IPS-NIHi11 (cell line): ENCODE measurements around the gene ADCY5.

Source experiments
- DNase-seq: peaks from one replicate; pipeline ENCODE4 v3.0.0; 2012; ENCODE audit warnings: mixed read lengths, low spot score

Gene ADCY5

GRCh38 chr3:123286308-123287023 lies 162.4 kb downstream of the ADCY5 start:
- DNase-seq: peak; percentile 92

- no peak for DNase-seq
These were observed 163.0 kb downstream of the ADCY5 start for GRCh38 chr3:123285931-123286307.

- DNase-seq: no peak
These were observed 163.4 kb downstream of the ADCY5 start for GRCh38 chr3:123285479-123285878.

- peak; percentile 1 for DNase-seq
These were observed 163.8 kb downstream of the ADCY5 start for GRCh38 chr3:123285066-123285465.

GRCh38 chr3:123284399-123285010 lies 164.4 kb downstream of the ADCY5 start:
- peak; percentile 4 for DNase-seq

GRCh38 chr3:123283657-123284398 lies 165.1 kb downstream of the ADCY5 start:
- DNase-seq: no peak

GRCh38 chr3:123283074-123283473 lies 165.8 kb downstream of the ADCY5 start:
- DNase-seq: no peak

GRCh38 chr3:123282461-123282860 lies 166.4 kb downstream of the ADCY5 start:
- DNase-seq: peak; percentile 59

GRCh38 chr3:123281929-123282328 lies 167.0 kb downstream of the ADCY5 start:
- no peak for DNase-seq

- DNase-seq: no peak
These were observed 167.5 kb downstream of the ADCY5 start for GRCh38 chr3:123281406-123281805.

- DNase-seq: no peak
These were observed 169.8 kb downstream of the ADCY5 start for GRCh38 chr3:123279121-123279520.

GRCh38 chr3:123278446-123278845 lies 170.4 kb downstream of the ADCY5 start:
- DNase-seq: no peak

GRCh38 chr3:123277106-123277505 lies 171.8 kb downstream of the ADCY5 start:
- no peak for DNase-seq

- no peak for DNase-seq
These were observed 172.4 kb downstream of the ADCY5 start for GRCh38 chr3:123276346-123277006.

GRCh38 chr3:123275691-123276090 lies 173.2 kb downstream of the ADCY5 start:
- no peak for DNase-seq

- DNase-seq: no peak
These were observed 176.3 kb downstream of the ADCY5 start for GRCh38 chr3:123272547-123272946.

GRCh38 chr3:123271466-123272159 lies 177.3 kb downstream of the ADCY5 start:
- no peak for DNase-seq

- no peak for DNase-seq
These were observed 178.1 kb downstream of the ADCY5 start for GRCh38 chr3:123270818-123271217.

- DNase-seq: no peak
These were observed 181.1 kb downstream of the ADCY5 start for GRCh38 chr3:123267821-123268220.

- DNase-seq: no peak
These were observed 184.9 kb downstream of the ADCY5 start for GRCh38 chr3:123263941-123264340.

GRCh38 chr3:123262868-123263267 lies 186.0 kb downstream of the ADCY5 start:
- no peak for DNase-seq

- DNase-seq: no peak
These were observed 186.7 kb downstream of the ADCY5 start for GRCh38 chr3:123262226-123262625.
